Measurements from ENCODE around the gene SH3RF3. TPM values are rescaled to one million over a fixed set of nuclear protein-coding genes. Genes with fewer than 3 reads are reported as not detected.

SH3RF3 gene
- total RNA-seq, 3 donors from 2014 or later: 3.2 to 5.6 (median 4.6) TPM

- Histone ChIP-seq H3K4me1 (no peaks in the 10 kb centered on the region), H3K27ac (no peak overlapping the region), H3K9me3 (no peaks in the 10 kb centered on the region), H3K36me3 (no peaks in the 10 kb centered on the region), H3K27me3 (no peaks in the 10 kb centered on the region), H3K4me3 (no peak overlapping the region)
- peak; percentile 62 to 80 for DNase-seq (ENCODE audit: low spot score in 2 of 2)
- TF ChIP-seq CTCF (IDR thresholded peaks at IDR 0.05) (no peak), POLR2A (IDR thresholded peaks at IDR 0.05) (no peak), POLR2AphosphoS5 (IDR thresholded peaks at IDR 0.05) (peak in 1 of 3 donors; percentile 23)
- intact Hi-C loops (cut with DNase I; ENCODE audit: low total_unique reads): no loop called here
Measured at GRCh38 chr2:109351164-109351756, 222.3 kb downstream of the SH3RF3 start.

GRCh38 chr2:109352056-109352897 is 223.3 kb downstream of the SH3RF3 start:
- Histone ChIP-seq H3K4me3 (no peak overlapping the region), H3K9me3 (no peaks in the 10 kb centered on the region), H3K4me1 (no peaks in the 10 kb centered on the region), H3K36me3 (no peaks in the 10 kb centered on the region), H3K27me3 (no peaks in the 10 kb centered on the region), H3K27ac (no peak overlapping the region)
- DNase-seq (ENCODE audit: low spot score in 2 of 2): peak in 1 of 2 donors; percentile 8
- intact Hi-C loops (cut with DNase I; ENCODE audit: low total_unique reads): no loop called here
- TF ChIP-seq CTCF (IDR thresholded peaks at IDR 0.05) (no peak), POLR2AphosphoS5 (IDR thresholded peaks at IDR 0.05) (no peak), POLR2A (IDR thresholded peaks at IDR 0.05) (no peak)

GRCh38 chr2:109352898-109353689 is 224.1 kb downstream of the SH3RF3 start:
- H3K27ac ChIP-seq: no peak overlapping the region
- DNase-seq (ENCODE audit: low spot score in 2 of 2): no peak
- H3K4me3 ChIP-seq: no peak overlapping the region
- no peaks in the 10 kb centered on the region for H3K36me3 ChIP-seq
- TF ChIP-seq POLR2AphosphoS5 (IDR thresholded peaks at IDR 0.05) (no peak), POLR2A (IDR thresholded peaks at IDR 0.05) (no peak), CTCF (IDR thresholded peaks at IDR 0.05) (no peak)
- H3K9me3 ChIP-seq: no peaks in the 10 kb centered on the region
- H3K27me3 ChIP-seq: no peaks in the 10 kb centered on the region
- intact Hi-C loops (cut with DNase I; ENCODE audit: low total_unique reads): no loop called here
- H3K4me1 ChIP-seq: no peaks in the 10 kb centered on the region

- TF ChIP-seq POLR2A (IDR thresholded peaks at IDR 0.05): no peak
- no peak for TF ChIP-seq CTCF (IDR thresholded peaks at IDR 0.05)
- no peak for TF ChIP-seq POLR2AphosphoS5 (IDR thresholded peaks at IDR 0.05)
- DNase-seq (ENCODE audit: low spot score in 2 of 2): no peak
- no peaks in the 10 kb centered on the region for H3K4me1 ChIP-seq
- no peaks in the 10 kb centered on the region for H3K36me3 ChIP-seq
- H3K9me3 ChIP-seq: no peaks in the 10 kb centered on the region
- H3K27ac ChIP-seq: no peak overlapping the region
- H3K4me3 ChIP-seq: no peak overlapping the region
- intact Hi-C loops (cut with DNase I; ENCODE audit: low total_unique reads): no loop called here
- no peaks in the 10 kb centered on the region for H3K27me3 ChIP-seq
Measured at GRCh38 chr2:109353806-109354745, 225.1 kb downstream of the SH3RF3 start.

Data from breast epithelium (tissue), 4 donors.